Activated gamma-delta T cell treated with anti-CD3 and anti-CD28 coated beads, Interleukin-2, amount 50 U/mL, for 16 hours (primary cell): ENCODE measurements around the gene ERRFI1.

Experiments used
- DNase-seq: peaks from one replicate; pipeline ENCODE4 v3.0.0-alpha.2; 2020; ENCODE audit warnings: low read depth

The ERRFI1 gene

DNA sequence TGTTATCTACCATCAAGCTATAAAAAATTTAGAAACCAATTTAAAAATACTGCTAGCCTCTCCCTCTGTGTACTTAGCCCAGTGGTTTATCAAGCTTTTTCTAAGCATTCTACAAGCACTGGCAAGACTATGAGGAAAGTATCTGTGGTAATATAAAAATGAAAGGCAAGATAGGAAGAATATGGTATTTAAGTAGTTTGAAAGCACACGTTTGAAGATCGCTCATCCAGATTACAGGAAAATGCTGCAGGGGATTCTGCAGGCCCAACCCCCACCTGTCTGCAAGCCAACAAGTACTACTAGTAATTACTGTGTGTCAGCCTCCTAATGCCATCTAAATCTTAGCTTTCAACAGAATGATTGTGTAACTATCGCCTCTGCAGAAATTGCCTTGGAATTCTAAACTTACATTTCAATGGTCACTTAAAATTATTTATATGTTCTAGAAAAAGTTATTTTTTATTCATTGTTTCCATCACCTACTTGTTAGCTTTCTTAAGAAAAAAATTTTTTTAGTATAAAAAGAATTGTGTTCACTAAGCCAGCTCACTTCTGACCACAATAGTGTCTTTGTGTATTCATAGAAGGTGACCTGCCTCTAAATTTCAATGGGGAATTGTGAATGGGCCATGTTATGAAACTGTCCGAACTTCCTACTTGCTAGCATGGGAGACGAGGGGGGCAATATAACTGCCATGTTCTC is 8.5 kb downstream of the ERRFI1 start:
- DNase-seq, result no peak

DNA sequence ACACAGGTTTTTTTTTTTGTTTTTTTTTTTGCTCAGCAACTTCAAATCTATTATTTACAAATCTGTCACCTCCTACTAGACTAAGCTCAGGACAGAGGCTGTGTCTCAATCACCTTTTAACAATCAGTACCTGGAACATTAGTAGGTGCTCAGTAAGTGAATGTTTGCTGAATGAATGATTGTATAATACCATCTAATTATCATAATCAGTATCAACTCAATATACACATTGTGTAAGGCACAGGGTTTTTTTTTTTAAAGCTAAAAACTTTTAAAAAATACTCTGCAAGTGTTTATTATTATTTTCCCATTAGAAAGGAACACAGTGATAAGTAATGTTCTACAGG is 9.2 kb downstream of the ERRFI1 start:
- DNase-seq, result no peak

DNA sequence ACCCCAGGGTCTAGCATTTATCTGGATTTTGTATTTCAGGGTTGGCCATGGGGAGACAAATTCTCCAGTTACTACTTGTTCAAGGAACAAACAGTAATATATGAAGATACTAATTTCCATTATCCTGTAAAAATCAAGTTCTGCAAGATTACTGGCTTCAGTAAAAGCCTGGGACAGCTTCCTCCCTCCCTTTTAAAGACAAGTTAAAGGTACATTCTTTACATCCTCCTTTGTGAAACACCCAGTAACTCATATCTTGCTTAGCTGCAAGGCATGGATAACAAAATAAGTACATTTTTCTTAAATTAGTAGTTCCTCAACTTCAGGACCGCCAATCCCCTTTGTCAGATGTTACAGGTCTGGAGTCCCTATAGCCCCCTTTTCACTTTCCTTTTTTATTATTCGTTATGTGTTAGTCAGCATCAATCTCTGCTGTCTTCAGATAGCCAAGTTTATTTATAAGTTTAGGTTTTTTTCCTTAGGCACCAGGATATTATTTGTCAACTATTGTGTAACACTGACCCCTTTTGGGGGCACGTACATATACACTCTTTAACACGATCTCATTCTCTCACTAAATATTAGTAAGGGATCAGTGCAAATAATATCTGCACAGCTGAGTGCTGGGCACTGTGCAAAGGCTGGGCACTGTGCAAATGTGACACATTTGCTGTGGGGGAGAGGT is 9.8 kb downstream of the ERRFI1 start:
- DNase-seq, result no peak

DNA sequence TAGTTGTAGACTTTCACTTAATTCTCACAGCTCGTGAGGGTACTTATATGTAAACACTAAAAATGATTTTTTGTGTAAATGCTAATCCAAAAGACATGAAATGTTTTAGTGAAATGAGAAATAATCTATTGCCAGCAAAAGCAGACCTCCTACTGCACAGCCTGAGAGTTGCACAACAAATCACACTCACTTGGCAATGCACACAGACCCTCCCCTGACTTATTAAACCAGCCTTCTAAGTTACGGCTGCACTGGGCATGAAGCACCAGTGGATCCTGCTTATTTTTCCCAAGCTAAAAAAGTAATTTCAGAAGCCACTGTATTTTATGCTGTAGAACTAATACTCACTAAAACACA is 10.3 kb downstream of the ERRFI1 start:
- DNase-seq, result no peak

DNA sequence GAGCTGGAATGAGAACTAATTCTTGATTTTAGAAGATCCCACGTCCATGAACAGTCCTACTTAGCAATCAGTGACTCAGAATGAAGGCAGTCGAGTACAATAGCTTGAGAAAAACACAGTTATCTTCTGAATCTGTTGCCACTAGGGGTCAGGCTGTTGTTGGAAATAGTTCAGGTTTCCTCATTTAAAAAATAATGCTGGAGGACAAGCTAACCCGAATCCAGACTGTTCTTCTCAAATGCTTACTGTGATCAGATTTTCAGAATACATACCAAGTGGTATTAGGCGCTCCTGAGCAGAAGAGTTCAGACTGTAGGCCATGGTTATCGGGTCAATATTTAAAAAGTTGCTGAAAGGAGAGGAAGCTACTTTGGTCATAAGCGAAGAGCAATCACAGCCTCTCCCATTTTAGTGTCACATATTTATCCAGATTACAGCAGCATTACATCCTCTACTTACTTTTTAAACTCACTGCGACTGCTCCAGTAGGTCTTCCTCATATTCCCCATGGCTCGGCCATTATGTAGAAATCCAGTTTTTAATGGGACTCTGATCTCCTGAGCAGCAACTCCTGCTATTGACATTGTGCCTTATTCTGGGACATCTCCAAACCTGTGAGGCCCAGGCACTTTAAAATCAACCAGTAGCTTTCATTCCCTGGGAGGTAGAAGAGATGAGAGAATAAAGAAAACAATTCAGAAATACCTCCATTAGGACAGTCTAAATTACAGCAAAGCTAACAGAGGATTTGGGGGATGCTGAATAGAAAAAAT is 10.9 kb downstream of the ERRFI1 start:
- peak; percentile 20 for DNase-seq

DNA sequence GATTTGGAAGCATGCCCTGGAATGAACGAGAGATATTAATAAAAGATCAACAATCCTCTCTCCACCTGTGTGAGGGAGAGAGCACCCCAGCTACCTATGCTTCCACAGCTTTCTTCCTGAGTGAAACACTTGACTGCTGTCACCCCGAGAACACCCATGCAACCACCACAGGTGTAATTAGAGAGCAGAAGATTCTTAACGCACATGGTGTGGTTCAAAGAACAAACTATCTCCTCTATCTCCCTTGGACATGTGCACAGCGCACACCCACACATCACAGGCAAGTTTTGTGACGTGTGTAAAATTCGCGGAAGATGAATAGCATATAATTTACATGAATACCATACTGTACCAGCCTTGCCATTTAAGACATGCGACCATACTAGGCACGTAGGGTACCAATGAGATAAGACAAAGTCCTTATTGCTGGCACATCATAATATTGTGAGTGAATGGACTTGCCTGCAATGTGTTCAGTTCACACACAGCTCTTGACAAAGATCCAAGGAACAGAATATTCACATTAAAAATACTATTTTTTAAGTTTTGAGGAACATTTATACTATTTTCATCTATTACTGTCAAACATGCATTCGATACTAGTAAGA is 11.6 kb downstream of the ERRFI1 start:
- DNase-seq, result no peak

DNA sequence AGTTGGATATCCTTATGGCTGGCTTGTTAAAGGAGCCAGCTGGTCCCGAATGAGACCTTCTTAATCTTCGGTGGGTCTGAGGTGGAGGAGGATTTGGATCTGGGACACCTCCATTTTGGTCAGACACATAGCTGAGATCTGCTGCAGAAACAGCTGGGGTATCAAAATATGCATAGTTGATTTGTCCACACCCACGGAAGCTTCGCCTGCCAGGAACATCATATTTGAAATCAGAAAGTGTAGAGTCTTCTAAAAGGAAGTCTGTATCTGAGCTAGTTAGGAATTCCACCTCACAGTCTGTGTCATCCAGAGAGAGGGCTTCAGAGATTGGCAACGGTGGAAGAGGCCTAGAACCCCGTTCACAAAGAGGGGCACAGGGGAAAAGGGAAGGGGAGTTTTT is 12.3 kb downstream of the ERRFI1 start:
- DNase-seq, result no peak

DNA sequence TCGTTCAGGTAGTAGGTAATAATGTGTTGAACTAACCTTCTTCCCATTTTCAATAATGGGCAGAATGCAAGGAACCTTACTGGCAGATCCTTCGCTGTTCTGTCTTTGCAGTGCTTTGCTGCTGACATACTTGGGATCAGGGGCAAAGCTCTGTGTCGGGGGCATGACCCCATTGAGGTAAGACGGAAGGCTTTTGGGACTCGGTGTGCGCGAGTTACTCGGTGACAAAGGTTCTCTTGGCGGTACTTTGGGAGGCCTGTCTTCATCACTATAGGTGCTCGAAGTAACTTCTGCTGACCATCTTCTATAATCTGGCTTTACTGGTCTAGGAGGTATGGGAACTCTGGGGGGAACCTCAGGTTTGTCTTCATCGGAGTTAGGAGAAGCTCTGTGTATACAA is 12.7 kb downstream of the ERRFI1 start:
- DNase-seq, result no peak

DNA sequence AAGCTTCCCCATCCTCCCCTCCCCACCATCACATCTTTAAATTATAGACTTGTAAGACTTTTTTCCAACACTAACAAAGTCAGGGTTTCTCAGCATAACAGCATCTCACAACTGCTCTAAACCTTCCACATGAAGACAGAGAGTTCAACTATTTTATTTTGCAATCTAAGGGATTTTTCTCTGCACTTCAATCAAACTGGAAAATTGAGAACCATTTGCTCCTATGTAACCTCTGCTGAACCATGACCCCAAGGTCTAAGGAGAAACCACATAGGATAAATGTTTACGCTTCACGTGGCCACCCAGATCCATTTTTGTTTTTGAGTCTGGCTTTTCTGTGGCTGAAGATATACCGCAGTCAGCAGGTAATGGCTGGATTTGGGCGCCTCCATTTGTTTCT is 13.2 kb downstream of the ERRFI1 start:
- no peak for DNase-seq

DNA sequence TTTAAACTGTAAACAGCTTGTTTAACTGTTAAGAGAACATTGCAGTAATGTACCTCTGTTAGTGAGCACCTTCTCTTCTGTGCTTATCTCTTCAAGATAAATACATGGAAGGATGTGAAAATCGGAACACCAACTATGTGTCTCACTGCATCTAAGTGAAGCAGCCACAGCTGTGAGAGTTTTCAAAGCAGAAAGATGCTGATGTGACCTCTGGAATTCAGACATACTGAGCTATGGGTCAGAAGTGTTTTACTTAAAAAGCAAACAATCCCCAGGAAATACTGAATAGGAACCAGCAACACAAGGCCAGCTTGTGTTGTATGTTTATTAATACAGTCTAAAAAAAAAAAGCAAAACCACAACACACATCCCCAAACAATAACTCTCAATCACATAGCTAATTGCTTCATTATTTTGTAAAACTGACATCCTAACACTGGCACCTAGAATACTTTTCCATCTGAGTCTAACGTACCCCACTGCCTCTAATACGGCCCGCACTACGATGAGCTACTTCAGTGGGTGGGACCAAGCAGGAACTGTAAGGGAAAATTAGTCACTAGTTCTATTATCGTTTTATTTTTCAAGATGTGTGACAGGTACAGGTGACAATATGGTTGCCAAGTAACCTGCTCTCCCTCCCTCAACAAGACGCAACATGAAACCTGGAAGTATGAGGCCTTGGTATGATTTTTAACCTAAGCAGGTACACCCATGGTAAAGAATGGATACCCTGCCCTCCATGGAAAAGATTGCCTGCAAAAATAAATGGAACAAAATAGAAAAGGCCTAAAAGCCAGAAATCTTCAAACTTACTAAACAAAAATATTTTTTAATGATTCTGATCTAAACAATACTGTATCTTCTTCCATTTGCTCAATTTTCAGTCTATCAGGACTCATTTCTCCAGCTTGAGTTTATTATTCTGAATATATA is 13.9 kb downstream of the ERRFI1 start:
- DNase-seq, result no peak

DNA sequence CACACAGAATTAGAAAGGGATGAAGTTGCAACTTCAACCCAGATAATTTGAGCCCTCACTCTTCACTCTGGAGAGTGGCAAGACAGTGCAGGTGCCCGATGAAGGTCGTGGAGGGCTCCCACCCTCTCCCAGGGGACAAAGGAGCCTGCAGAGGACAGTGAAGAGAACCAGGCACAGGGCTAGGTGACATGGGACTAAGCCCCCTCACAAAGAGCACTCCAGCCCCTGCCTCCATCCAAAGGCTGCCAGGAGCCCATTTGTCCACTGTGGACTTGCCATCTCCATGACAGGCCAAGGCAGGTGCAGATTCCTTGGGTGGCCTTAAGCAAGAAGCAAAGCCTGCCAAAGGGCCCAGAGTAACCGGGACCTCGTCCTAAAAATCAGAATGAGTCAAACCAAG is 15.1 kb downstream of the ERRFI1 start:
- DNase-seq, result no peak

DNA sequence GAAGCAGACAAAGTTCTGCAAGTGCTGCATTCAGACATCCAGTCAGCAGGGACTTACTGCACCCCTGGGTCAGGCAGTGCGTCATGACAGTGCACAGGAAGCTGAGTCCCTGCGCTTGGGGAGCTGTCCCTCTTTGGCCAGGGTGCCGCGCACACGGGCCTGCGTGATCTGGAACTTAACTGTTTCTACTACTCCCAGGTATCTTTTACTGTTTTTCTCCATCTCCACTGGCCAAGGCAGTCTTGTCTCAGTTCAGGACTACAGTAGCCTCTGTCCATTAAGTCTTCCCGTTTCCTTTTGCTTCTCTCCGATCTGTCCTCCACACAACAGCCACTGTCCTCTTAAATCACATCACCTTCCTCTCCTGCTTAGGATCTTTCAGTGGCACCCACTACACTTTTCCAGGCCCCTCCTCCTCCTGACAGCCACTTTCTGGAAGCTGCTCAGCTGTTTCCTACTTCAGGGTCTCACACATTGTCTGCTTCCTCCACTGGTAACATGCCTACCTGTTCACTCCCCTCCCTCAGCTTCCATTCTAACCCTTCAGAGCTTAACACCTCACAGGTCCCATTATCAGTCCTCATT is 15.9 kb downstream of the ERRFI1 start:
- DNase-seq, result no peak

DNA sequence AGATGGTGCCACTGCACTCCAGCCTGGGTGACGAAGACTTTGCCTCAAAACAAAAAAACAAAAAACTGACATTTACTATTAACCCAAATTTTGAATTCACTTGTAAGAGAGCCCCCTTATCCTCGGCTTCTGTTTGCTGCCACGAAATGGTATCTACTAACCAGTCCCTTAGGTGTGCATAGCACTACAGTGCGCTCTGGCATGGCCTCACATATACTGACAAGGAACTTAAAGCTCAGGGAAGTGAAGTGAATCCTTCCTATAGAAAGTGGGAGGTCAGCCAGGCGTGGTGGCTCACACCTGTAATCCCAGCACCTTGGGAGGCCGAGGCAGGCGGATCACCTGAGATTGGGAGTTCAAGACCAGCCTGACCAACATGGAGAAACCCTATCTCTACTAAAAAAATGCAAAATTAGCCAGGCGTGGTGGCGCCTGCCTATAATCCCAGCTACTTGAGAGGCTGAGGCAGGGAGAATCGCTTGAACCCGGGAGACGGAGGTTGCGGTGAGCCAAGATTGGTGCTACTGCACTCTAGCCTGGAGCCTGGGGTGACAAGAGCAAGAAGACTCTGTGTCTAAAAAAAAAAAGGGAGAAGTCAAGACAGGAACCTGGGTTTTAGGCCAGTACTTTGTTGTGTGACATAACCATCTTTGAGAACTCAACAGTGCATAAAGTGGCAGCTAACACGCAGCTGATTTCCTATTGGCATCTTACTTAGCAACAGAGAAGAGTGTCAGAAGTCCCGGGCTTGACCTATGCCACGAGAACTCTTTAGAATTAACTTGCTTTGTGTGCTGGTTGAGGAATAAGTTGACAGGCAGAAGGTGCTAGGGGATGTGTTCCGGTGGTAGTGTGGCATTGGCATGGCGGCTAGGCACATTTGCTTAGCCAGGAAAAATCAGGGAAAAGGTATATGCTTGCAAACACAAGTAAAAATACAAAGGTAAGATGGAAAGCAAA is 16.8 kb downstream of the ERRFI1 start:
- no peak for DNase-seq

DNA sequence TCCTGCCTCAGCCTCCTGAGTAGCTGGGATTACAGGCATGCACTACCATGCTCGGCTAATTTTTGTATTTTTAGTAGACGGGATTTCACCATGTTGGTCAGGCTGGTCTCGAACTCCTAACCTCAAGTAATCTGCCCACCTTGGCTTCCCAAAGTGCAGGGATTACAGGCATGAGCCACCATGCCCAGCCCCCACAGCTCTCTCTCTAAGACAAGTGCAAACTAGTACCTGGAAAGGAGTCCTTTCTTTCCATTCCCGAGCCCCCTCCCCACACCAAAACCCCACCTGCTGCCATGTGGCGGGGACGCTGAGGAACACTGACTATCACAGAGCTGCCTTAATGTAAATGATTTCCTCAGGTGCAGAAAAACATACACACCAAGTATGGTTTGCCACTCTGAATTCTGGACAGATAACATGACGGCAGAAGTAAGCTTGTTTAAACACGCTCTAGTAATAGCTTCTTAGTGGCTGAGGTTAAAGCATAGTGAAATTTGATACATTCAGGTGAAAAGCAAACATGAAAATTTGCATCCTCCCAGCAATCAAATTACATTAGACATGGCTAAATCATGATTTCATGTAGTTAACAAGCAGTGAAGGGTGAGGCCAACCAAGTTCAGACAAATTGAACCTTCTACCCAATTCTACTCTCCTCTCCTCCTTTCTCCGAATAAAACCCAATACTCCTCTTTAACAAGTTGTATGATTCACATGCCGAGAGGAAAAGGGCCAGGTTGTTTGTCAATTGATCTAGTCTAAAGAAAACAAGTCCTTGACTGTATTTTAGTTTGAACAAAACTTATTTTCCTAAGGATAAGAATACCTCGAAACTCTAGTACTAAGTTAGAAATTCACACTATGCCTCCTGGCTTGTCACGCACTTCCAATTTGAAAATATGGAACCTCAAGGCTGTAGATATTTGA is 19.8 kb downstream of the ERRFI1 start:
- DNase-seq, result no peak

DNA sequence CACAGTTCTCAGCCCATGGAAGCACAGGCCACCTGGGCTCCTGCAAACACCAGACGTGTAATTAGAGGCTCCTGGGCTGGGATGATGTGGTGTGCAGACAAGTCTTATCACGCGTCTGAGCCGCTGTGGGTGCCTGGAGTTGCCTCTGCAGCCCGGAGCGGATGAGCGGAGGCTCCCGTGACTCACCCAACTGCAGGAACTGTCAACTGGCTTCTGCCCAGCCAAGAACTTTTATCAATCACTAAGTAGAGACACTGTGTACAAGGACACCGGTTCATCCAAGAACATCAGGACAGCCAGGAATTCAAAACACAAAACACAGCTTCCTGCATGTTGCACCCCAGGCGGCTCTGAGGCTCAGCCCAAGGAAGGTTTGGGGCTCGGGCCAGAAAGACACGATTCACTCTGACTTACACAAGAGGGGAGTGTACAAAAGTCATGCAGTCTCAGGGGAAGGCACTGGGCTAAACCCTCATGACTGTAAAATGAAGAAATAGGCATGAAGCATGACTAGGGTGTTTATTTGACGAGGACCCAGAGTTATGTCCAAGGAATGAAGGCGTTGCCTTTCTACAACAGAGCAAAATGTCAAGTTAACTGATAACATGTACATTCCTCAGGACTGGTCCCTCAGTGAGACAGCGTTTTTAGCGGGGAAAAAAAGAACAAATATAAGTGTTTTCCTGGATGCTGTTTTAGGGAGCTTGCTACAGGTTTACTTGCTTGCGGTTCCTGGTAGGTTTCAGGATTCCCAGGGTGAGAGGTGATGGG is 21.1 kb downstream of the ERRFI1 start:
- no peak for DNase-seq

DNA sequence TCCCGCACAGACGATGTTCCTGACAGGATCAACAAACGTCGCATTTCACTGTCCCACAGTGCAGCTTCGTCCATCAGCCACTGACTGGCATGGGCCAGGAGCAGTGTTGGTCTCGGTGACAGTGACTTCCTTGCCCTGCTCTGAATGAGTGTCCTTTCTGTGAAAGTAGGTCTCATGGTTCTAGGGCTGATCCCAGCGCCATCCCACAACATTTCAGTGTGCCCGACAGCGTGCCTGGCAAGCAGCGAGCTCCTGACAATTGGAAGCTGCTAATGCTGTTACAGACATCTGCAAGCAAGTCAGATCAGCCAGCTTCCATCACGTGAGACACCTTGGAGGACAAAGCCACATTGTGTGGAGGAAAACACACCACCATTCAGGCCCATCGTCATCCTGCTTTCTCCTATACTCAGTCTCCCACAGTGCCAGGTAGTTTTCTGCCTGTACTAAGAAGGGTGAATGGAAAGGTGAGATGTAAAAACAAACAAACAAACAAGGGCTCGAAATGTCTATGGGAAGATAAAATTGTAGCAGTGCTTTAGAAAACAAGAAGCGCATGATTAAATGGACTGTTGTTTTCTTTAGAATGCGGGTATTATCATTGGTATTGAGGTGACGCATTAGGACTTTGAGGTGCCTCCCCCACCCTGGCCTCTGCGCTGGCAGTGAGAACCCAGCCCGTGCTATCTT is 21.9 kb downstream of the ERRFI1 start:
- DNase-seq, result no peak

DNA sequence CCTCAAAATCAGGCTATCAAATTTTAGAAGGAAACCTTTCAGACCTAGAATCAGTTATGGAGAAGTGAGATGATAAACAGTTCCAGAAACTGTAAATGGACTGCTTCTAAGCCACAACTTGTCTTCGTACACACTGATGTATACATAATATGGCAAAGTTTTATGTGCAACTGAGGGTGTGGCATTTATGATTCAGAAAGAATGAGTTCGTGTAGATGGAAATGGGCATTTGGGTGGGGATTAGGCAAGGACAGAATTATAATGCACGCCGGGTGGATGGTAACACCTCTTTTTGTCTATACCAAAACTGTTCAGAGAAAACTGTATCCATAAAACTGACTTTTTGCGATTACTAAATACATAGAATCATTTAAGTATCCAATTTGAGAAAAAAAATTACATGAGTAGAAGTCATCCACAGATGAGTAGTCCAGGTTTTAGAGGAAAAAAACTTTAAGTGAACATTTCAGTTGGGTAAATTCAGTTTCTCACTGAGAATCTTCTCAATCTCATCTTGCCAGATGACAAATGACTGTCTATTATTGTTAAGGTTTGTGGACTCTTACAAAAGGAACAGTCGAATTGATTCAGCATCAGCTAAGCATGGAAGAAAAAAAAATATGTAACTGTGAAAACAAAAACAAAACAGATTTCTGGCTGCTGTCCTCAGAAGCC is 22.5 kb downstream of the ERRFI1 start:
- no peak for DNase-seq
